Astrocyte (in vitro differentiated cells and primary cell): ENCODE data around the gene KIAA1586. TPM values are rescaled to one million over a fixed set of nuclear protein-coding genes. Genes with fewer than 3 reads are reported as not detected.

Experiments
- DNase-seq: peaks from one replicate; pipeline ENCODE4 v3.0.0-alpha.2; 2010; ENCODE audit warnings: low read depth
- FAIRE-seq: peaks from 2 replicates; lab custom pipeline; 2011; peaks lifted over from hg19 to GRCh38; lab: Jason Lieb, UNC
- H2AFZ ChIP-seq: 2 replicates; pipeline ENCODE4 v1.6.0; 2012; ENCODE audit warnings: low read depth, low read length, inconsistent platforms
- H3K27ac ChIP-seq: 2 replicates; pipeline ENCODE4 v1.5.1; 2011; ENCODE audit warnings: low read depth, low read length, inconsistent platforms
- H3K27me3 ChIP-seq: 2 replicates; pipeline ENCODE4 v1.6.0; 2011; ENCODE audit warnings: low read length, inconsistent platforms; ENCODE audit not compliant: insufficient read depth
- H3K36me3 ChIP-seq: 2 replicates; pipeline ENCODE4 v1.5.1; 2011; ENCODE audit warnings: low read length, inconsistent platforms; ENCODE audit not compliant: insufficient read depth
- H3K4me1 ChIP-seq: 2 replicates; pipeline ENCODE4 v1.5.1; 2011; ENCODE audit warnings: low read length, inconsistent platforms; ENCODE audit not compliant: insufficient read depth
- H3K4me2 ChIP-seq: 2 replicates; pipeline ENCODE4 v1.6.0; 2012; ENCODE audit warnings: low read length, inconsistent platforms
- H3K4me3 ChIP-seq: 2 replicates; pipeline ENCODE4 v1.5.1; 2011; ENCODE audit warnings: low read depth, mild to moderate bottlenecking, low read length, inconsistent platforms; ENCODE audit not compliant: insufficient read depth
- H3K79me2 ChIP-seq: 2 replicates; pipeline ENCODE4 v1.6.0; 2012; ENCODE audit warnings: mild to moderate bottlenecking, low read length, inconsistent platforms; ENCODE audit not compliant: insufficient read depth
- H3K9ac ChIP-seq: 2 replicates; pipeline ENCODE4 v1.6.0; 2012; ENCODE audit warnings: mild to moderate bottlenecking, low read length, inconsistent platforms
- H3K9me3 ChIP-seq: 2 replicates; pipeline ENCODE4 v1.5.1; 2012; ENCODE audit warnings: low read depth, mild to moderate bottlenecking, low read length, inconsistent platforms; ENCODE audit not compliant: insufficient read depth
- H4K20me1 ChIP-seq: 2 replicates; pipeline ENCODE4 v1.6.0; 2012; ENCODE audit warnings: low read length, inconsistent platforms; ENCODE audit not compliant: insufficient read depth
- H3K27ac Mint-ChIP-seq: one replicate; pipeline ENCODE4 v1.8.0; 2021; ENCODE audit warnings: mild to moderate bottlenecking, mixed read lengths; ENCODE audit not compliant: unreplicated experiment
- H3K27me3 Mint-ChIP-seq: one replicate; pipeline ENCODE4 v1.8.0; 2021; ENCODE audit warnings: low read depth, mixed read lengths; ENCODE audit not compliant: unreplicated experiment
- H3K36me3 Mint-ChIP-seq: one replicate; pipeline ENCODE4 v1.8.0; 2021; ENCODE audit warnings: low read depth, mixed read lengths; ENCODE audit not compliant: unreplicated experiment
- H3K4me1 Mint-ChIP-seq: one replicate; pipeline ENCODE4 v1.8.0; 2021; ENCODE audit warnings: low read depth, mixed read lengths; ENCODE audit not compliant: unreplicated experiment
- H3K4me3 Mint-ChIP-seq: one replicate; pipeline ENCODE4 v1.8.0; 2021; ENCODE audit warnings: mild to moderate bottlenecking, moderate library complexity, mixed read lengths; ENCODE audit not compliant: unreplicated experiment
- H3K9me3 Mint-ChIP-seq: one replicate; pipeline ENCODE4 v1.8.0; 2021; ENCODE audit warnings: mild to moderate bottlenecking, mixed read lengths; ENCODE audit not compliant: unreplicated experiment
- EZH2 ChIP-seq: IDR thresholded peaks from 2 replicates; pipeline ENCODE4 v1.6.1; 2012; ENCODE audit warnings: mild to moderate bottlenecking, low read length, inconsistent platforms; ENCODE audit not compliant: insufficient read depth
- total RNA-seq: library from RNA; stranded (reverse); gene quantifications from 2 replicates; pipeline ENCODE4 v1.2.1, GENCODE V29; 2021
- TF ChIP-seq, protein P1 (sequence below): IDR thresholded peaks from 2 replicates; pipeline ENCODE4 v1.5.1; 2011; ENCODE audit warnings: low read depth, mild to moderate bottlenecking, inconsistent platforms, low read length, moderate library complexity; ENCODE audit not compliant: insufficient read depth

KIAA1586 gene
- total RNA-seq, 1 donor from 2014 or later = 17.6 TPM

DNA sequence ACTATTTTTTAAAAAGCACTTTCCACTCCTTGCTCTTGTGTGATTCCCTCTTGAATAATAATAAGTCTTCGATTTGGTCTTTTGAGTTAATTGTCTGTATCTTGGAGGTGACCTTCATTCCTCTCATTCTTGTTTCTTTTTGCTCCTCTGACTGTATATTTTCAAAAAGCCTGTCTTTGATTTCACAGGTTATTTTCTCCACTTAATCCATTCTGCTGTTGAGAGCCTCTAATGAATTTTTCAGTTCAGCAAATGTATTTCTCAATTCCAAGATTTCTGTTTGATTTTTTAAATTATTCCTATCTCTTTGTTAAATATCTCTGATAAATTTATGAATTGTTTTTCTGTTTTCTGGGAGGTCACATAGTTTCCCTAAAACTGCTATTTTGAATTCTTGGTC, 21.7 kb upstream of the KIAA1586 start:
- no peaks in the 10 kb centered on the region for H4K20me1 ChIP-seq
- no peak overlapping the region for H2AFZ ChIP-seq
- Mint-ChIP-seq H3K4me3 (no peak overlapping the region), H3K4me1 (no peaks in the 10 kb centered on the region), H3K27me3 (no peaks in the 10 kb centered on the region), H3K36me3 (no peaks in the 10 kb centered on the region), H3K27ac (no peak overlapping the region), H3K9me3 (peaks cover 13% of the 10 kb centered on the region)
- no peak overlapping the region for H3K4me2 ChIP-seq
- TF ChIP-seq EZH2 = no peak
- TF ChIP-seq, protein P1, sequence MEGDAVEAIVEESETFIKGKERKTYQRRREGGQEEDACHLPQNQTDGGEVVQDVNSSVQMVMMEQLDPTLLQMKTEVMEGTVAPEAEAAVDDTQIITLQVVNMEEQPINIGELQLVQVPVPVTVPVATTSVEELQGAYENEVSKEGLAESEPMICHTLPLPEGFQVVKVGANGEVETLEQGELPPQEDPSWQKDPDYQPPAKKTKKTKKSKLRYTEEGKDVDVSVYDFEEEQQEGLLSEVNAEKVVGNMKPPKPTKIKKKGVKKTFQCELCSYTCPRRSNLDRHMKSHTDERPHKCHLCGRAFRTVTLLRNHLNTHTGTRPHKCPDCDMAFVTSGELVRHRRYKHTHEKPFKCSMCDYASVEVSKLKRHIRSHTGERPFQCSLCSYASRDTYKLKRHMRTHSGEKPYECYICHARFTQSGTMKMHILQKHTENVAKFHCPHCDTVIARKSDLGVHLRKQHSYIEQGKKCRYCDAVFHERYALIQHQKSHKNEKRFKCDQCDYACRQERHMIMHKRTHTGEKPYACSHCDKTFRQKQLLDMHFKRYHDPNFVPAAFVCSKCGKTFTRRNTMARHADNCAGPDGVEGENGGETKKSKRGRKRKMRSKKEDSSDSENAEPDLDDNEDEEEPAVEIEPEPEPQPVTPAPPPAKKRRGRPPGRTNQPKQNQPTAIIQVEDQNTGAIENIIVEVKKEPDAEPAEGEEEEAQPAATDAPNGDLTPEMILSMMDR = no peak
- H3K9me3 ChIP-seq = peaks cover 6% of the 10 kb centered on the region
- no peaks in the 10 kb centered on the region for H3K36me3 ChIP-seq
- no peak overlapping the region for H3K27ac ChIP-seq
- H3K4me1 ChIP-seq = no peaks in the 10 kb centered on the region
- no peak overlapping the region for H3K4me3 ChIP-seq
- H3K79me2 ChIP-seq = no peaks in the 10 kb centered on the region
- no peak for DNase-seq
- no peak overlapping the region for H3K9ac ChIP-seq
- no peak for FAIRE-seq
- H3K27me3 ChIP-seq = no peaks in the 10 kb centered on the region

DNA sequence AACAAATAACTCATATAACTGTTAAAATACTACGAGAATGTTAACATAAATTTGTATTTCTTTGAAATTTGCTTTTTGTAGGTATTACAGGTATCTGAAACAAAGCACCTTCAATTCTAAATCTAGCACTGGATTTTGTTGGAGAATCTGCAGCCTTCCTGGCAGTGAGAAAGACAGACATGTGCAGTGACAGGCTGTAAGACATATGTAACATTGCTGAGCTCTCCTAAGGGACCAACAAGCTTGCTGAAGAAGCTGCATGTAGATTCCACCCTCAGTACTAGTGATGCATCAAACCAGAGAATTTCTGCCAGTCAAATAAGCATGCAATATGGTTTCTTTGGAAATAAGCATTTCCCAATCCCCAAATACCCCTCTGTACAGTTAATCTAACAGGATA, 20.5 kb upstream of the KIAA1586 start:
- Histone ChIP-seq H3K79me2 (no peaks in the 10 kb centered on the region), H3K4me2 (no peak overlapping the region), H2AFZ (no peak overlapping the region), H3K9me3 (peaks cover 6% of the 10 kb centered on the region), H3K27me3 (no peaks in the 10 kb centered on the region), H3K36me3 (no peaks in the 10 kb centered on the region), H3K9ac (no peak overlapping the region), H3K4me3 (no peak overlapping the region), H3K27ac (no peak overlapping the region), H4K20me1 (no peaks in the 10 kb centered on the region), H3K4me1 (no peaks in the 10 kb centered on the region)
- no peak for TF ChIP-seq EZH2
- TF ChIP-seq, protein P1 = no peak
- Mint-ChIP-seq H3K4me3 (no peak overlapping the region), H3K9me3 (peaks cover 13% of the 10 kb centered on the region), H3K27ac (no peak overlapping the region), H3K4me1 (no peaks in the 10 kb centered on the region), H3K36me3 (no peaks in the 10 kb centered on the region), H3K27me3 (no peaks in the 10 kb centered on the region)
- DNase-seq (no peak), FAIRE-seq (no peak)

DNA sequence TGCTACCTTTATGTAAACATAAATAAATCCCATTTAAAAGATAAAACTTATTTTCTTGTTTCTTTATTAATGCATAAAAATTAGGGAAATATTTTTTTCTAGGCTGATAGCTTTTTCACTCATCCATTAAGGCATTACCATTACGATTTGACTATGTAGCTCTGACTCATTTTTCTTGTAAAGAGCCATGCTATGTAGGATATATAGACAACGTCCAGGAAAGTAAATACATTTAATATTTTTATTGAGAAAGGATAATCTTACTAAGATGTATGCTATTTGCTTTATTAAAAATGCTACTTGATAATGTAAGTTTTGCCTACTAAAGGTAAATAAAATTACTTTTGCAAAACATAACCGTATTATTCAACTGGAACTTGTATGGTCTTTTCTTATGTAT, 19.2 kb upstream of the KIAA1586 start:
- H3K4me1 Mint-ChIP-seq = no peaks in the 10 kb centered on the region
- H3K27me3 ChIP-seq = no peaks in the 10 kb centered on the region

More for the DNA sequence above, 19.2 kb upstream of the KIAA1586 start:
- H3K27ac Mint-ChIP-seq = no peak overlapping the region
- Histone ChIP-seq H3K79me2 (no peaks in the 10 kb centered on the region), H3K36me3 (no peaks in the 10 kb centered on the region), H3K27ac (no peak overlapping the region), H3K4me1 (no peaks in the 10 kb centered on the region), H4K20me1 (no peaks in the 10 kb centered on the region), H2AFZ (no peak overlapping the region), H3K9ac (no peak overlapping the region), H3K9me3 (peaks cover 6% of the 10 kb centered on the region), H3K4me2 (no peak overlapping the region), H3K4me3 (no peak overlapping the region)
- TF ChIP-seq, protein P1 = no peak
- no peak for TF ChIP-seq EZH2
- H3K9me3 Mint-ChIP-seq = peaks cover 13% of the 10 kb centered on the region
- no peak for DNase-seq
- H3K27me3 Mint-ChIP-seq = no peaks in the 10 kb centered on the region
- no peak for FAIRE-seq
- H3K4me3 Mint-ChIP-seq = no peak overlapping the region
- H3K36me3 Mint-ChIP-seq = no peaks in the 10 kb centered on the region
